DND-41 (cell line): ENCODE measurements around the gene KITLG.

ENCODE experiments used
- EZH2 ChIP-seq: IDR thresholded peaks from 3 replicates; pipeline ENCODE4 v1.6.1; 2012; ENCODE audit warnings: borderline replicate concordance, low read depth, mild to moderate bottlenecking, moderate library complexity, low read length, inconsistent platforms; ENCODE audit not compliant: severe bottlenecking
- TF ChIP-seq, protein P1 (sequence below): IDR thresholded peaks from 2 replicates; pipeline ENCODE4 v1.5.1; 2012; ENCODE audit warnings: borderline replicate concordance, low read length, moderate library complexity, mild to moderate bottlenecking; ENCODE audit not compliant: poor library complexity, severe bottlenecking; ENCODE audit errors: extremely low read depth

DNA sequence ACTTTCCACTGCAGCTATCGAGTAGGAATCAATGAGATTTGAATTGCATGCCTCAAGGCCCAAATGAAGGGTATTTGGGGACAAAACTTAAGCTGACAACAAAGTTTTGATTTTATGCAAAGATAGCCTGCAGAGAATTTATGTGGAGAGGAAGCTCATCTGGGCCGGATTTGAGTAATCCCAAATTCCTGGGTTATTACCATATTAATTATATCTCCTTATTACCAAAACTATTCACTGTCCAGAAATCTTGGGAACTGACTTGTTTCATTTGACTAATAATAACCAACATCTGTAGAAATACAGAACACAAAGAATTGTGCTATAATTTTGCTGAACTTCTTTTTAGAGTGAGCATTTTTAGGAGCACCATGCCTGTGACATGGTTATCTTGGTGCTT is 70.4 kb downstream of the KITLG start:
- TF ChIP-seq EZH2, result no peak
- TF ChIP-seq, protein P1, sequence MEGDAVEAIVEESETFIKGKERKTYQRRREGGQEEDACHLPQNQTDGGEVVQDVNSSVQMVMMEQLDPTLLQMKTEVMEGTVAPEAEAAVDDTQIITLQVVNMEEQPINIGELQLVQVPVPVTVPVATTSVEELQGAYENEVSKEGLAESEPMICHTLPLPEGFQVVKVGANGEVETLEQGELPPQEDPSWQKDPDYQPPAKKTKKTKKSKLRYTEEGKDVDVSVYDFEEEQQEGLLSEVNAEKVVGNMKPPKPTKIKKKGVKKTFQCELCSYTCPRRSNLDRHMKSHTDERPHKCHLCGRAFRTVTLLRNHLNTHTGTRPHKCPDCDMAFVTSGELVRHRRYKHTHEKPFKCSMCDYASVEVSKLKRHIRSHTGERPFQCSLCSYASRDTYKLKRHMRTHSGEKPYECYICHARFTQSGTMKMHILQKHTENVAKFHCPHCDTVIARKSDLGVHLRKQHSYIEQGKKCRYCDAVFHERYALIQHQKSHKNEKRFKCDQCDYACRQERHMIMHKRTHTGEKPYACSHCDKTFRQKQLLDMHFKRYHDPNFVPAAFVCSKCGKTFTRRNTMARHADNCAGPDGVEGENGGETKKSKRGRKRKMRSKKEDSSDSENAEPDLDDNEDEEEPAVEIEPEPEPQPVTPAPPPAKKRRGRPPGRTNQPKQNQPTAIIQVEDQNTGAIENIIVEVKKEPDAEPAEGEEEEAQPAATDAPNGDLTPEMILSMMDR, result no peak
